Activated naive CD4-positive, alpha-beta T cell treated with anti-CD3 and anti-CD28 coated beads, Interleukin-2, amount 50 U/mL, for 24 hours (primary cell): ENCODE measurements around the gene ERICH6B.
"Not testable (repeated sequence)": the region's sequence is repeated elsewhere in the genome, so short reads cannot be mapped to it uniquely, and the experiment has no call there.

ENCODE experiments used
- H3K27ac Mint-ChIP-seq: one replicate; pipeline ENCODE4 v1.8.0; 2021; ENCODE audit warnings: mild to moderate bottlenecking, mixed read lengths
- H3K27me3 Mint-ChIP-seq: one replicate; pipeline ENCODE4 v1.8.0; 2021; ENCODE audit warnings: mixed read lengths
- H3K36me3 Mint-ChIP-seq: one replicate; pipeline ENCODE4 v1.8.0; 2021; ENCODE audit warnings: mixed read lengths
- H3K4me1 Mint-ChIP-seq: one replicate; pipeline ENCODE4 v1.8.0; 2021; ENCODE audit warnings: mixed read lengths
- H3K4me3 Mint-ChIP-seq: one replicate; pipeline ENCODE4 v1.8.0; 2021; ENCODE audit warnings: mild to moderate bottlenecking, mixed read lengths
- H3K9me3 Mint-ChIP-seq: one replicate; pipeline ENCODE4 v1.8.0; 2021; ENCODE audit warnings: mixed read lengths

Gene ERICH6B

GRCh38 chr13:45615501-45616101, at the start of gene ERICH6B:
Gene ERICH6B, minus strand, starts transcription at chr13:45615739. Its CDS starts 18,734 bp downstream, at chr13:45597005.
- H3K27me3 Mint-ChIP-seq, result peaks cover 33% of the 10 kb centered on the region
- no peaks in the 10 kb centered on the region for H3K9me3 Mint-ChIP-seq
- peaks cover 9% of the 10 kb centered on the region for H3K4me1 Mint-ChIP-seq
- H3K27ac Mint-ChIP-seq, result no peak within 1 kb of the TSS
- no peaks in the 10 kb centered on the region for H3K36me3 Mint-ChIP-seq
- H3K4me3 Mint-ChIP-seq, result no peak within 1 kb of the TSS

GRCh38 chr13:45662903-45663302, 47.4 kb upstream of the ERICH6B start:
- H3K9me3 Mint-ChIP-seq, H3K27ac Mint-ChIP-seq, H3K36me3 Mint-ChIP-seq, H3K27me3 Mint-ChIP-seq, H3K4me3 Mint-ChIP-seq, H3K4me1 Mint-ChIP-seq: not testable (repeated sequence)

- Mint-ChIP-seq H3K36me3 (no peaks in the 10 kb centered on the region), H3K27ac (no peak overlapping the region), H3K27me3 (no peaks in the 10 kb centered on the region), H3K4me3 (no peak overlapping the region), H3K4me1 (peaks cover 4% of the 10 kb centered on the region), H3K9me3 (no peaks in the 10 kb centered on the region)
These were observed 46.6 kb upstream of the ERICH6B start for GRCh38 chr13:45662162-45662561.

GRCh38 chr13:45660458-45660857, 44.9 kb upstream of the ERICH6B start:
- not testable (repeated sequence) for H3K4me1 Mint-ChIP-seq

GRCh38 chr13:45659536-45659935, 44.0 kb upstream of the ERICH6B start:
- Mint-ChIP-seq H3K27me3 (no peaks in the 10 kb centered on the region), H3K9me3 (no peaks in the 10 kb centered on the region), H3K27ac (no peak overlapping the region), H3K4me1 (peaks cover 4% of the 10 kb centered on the region), H3K4me3 (no peak overlapping the region), H3K36me3 (no peaks in the 10 kb centered on the region)

More at GRCh38 chr13:45660458-45660857, 44.9 kb upstream of the ERICH6B start:
- not testable (repeated sequence) for H3K4me3 Mint-ChIP-seq, H3K27ac Mint-ChIP-seq, H3K9me3 Mint-ChIP-seq, H3K36me3 Mint-ChIP-seq, H3K27me3 Mint-ChIP-seq

- H3K4me3 Mint-ChIP-seq, result no peak overlapping the region
- H3K27me3 Mint-ChIP-seq, result no peaks in the 10 kb centered on the region
- peaks cover 4% of the 10 kb centered on the region for H3K4me1 Mint-ChIP-seq
- no peaks in the 10 kb centered on the region for H3K36me3 Mint-ChIP-seq
- H3K9me3 Mint-ChIP-seq, result no peaks in the 10 kb centered on the region
- H3K27ac Mint-ChIP-seq, result no peak overlapping the region
These were observed 43.2 kb upstream of the ERICH6B start for GRCh38 chr13:45658586-45659235.

- H3K36me3 Mint-ChIP-seq, result no peaks in the 10 kb centered on the region
- H3K27ac Mint-ChIP-seq, result no peak overlapping the region
- H3K4me3 Mint-ChIP-seq, result no peak overlapping the region
- no peaks in the 10 kb centered on the region for H3K27me3 Mint-ChIP-seq
- H3K4me1 Mint-ChIP-seq, result no peaks in the 10 kb centered on the region
- no peaks in the 10 kb centered on the region for H3K9me3 Mint-ChIP-seq
These were observed 39.3 kb upstream of the ERICH6B start for GRCh38 chr13:45654633-45655349.

GRCh38 chr13:45645263-45645662, 29.7 kb upstream of the ERICH6B start:
- not testable (repeated sequence) for H3K9me3 Mint-ChIP-seq, H3K4me1 Mint-ChIP-seq, H3K27ac Mint-ChIP-seq, H3K27me3 Mint-ChIP-seq, H3K4me3 Mint-ChIP-seq, H3K36me3 Mint-ChIP-seq

- H3K4me1 Mint-ChIP-seq, H3K9me3 Mint-ChIP-seq, H3K36me3 Mint-ChIP-seq, H3K27me3 Mint-ChIP-seq, H3K27ac Mint-ChIP-seq, H3K4me3 Mint-ChIP-seq: not testable (repeated sequence)
These were observed 26.6 kb upstream of the ERICH6B start for GRCh38 chr13:45642159-45642558.

- H3K9me3 Mint-ChIP-seq, H3K36me3 Mint-ChIP-seq, H3K4me3 Mint-ChIP-seq, H3K27me3 Mint-ChIP-seq, H3K27ac Mint-ChIP-seq, H3K4me1 Mint-ChIP-seq: not testable (repeated sequence)
These were observed 19.8 kb upstream of the ERICH6B start for GRCh38 chr13:45635291-45635690.

- Mint-ChIP-seq H3K27me3 (peaks cover under 1% of the 10 kb centered on the region), H3K4me3 (no peak overlapping the region), H3K4me1 (no peaks in the 10 kb centered on the region), H3K9me3 (no peaks in the 10 kb centered on the region), H3K27ac (no peak overlapping the region), H3K36me3 (no peaks in the 10 kb centered on the region)
These were observed 15.3 kb upstream of the ERICH6B start for GRCh38 chr13:45630791-45631190.

GRCh38 chr13:45629940-45630339, 14.4 kb upstream of the ERICH6B start:
- Mint-ChIP-seq H3K27ac (no peak overlapping the region), H3K9me3 (no peaks in the 10 kb centered on the region), H3K36me3 (no peaks in the 10 kb centered on the region)

GRCh38 chr13:45628094-45628493, 12.6 kb upstream of the ERICH6B start:
- Mint-ChIP-seq H3K27me3 (peaks cover 10% of the 10 kb centered on the region), H3K36me3 (no peaks in the 10 kb centered on the region), H3K4me1 (no peaks in the 10 kb centered on the region), H3K4me3 (no peak overlapping the region), H3K9me3 (no peaks in the 10 kb centered on the region), H3K27ac (no peak overlapping the region)

More at GRCh38 chr13:45629940-45630339, 14.4 kb upstream of the ERICH6B start:
- Mint-ChIP-seq H3K4me3 (no peak overlapping the region), H3K27me3 (peaks cover 3% of the 10 kb centered on the region), H3K4me1 (no peaks in the 10 kb centered on the region)

GRCh38 chr13:45627656-45628055, 12.1 kb upstream of the ERICH6B start:
- H3K9me3 Mint-ChIP-seq, result no peaks in the 10 kb centered on the region
- no peak overlapping the region for H3K27ac Mint-ChIP-seq
- H3K27me3 Mint-ChIP-seq, result peaks cover 10% of the 10 kb centered on the region

GRCh38 chr13:45626731-45627374, 11.3 kb upstream of the ERICH6B start:
- no peak overlapping the region for H3K4me3 Mint-ChIP-seq
- H3K36me3 Mint-ChIP-seq, result no peaks in the 10 kb centered on the region
- H3K4me1 Mint-ChIP-seq, result no peaks in the 10 kb centered on the region
- peaks cover 10% of the 10 kb centered on the region for H3K27me3 Mint-ChIP-seq
- no peaks in the 10 kb centered on the region for H3K9me3 Mint-ChIP-seq
- no peak overlapping the region for H3K27ac Mint-ChIP-seq

More at GRCh38 chr13:45627656-45628055, 12.1 kb upstream of the ERICH6B start:
- H3K36me3 Mint-ChIP-seq, result no peaks in the 10 kb centered on the region
- H3K4me3 Mint-ChIP-seq, result no peak overlapping the region
- H3K4me1 Mint-ChIP-seq, result no peaks in the 10 kb centered on the region
